ENCODE measurements around the gene C4orf51.
"Not testable (repeated sequence)": the region's sequence is repeated elsewhere in the genome, so short reads cannot be mapped to it uniquely, and the experiment has no call there.

DNA sequence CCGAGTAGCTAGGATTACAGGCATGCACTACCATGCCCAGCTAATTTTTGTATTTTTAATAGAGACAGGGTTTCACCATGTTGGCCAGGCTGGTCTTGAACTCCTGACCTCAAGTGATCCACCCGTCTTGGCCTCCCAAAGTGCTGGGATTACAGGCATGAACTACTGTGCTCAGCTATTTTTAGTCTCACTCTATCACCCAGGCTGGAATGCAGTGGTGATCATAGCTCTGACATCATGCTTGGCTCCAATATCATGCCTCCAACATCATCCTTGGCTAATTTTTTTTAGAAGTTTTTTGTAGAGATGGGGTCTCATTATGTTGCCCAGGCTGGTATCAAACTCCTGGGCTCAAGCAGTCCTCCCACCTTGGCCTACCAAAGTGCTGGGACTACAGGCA, 39.7 kb upstream of the C4orf51 start:
- TF ChIP-seq CTCF (IDR thresholded peaks at IDR 0.05 in 8 of 11, conservative IDR thresholded peaks at IDR 0.05 in 3 of 11); POLR2A (IDR thresholded peaks at IDR 0.05); POLR2AphosphoS5 (IDR thresholded peaks at IDR 0.05): not testable (repeated sequence)

Data from spleen (tissue), 7 donors.